Stimulated activated naive CD8-positive, alpha-beta T cell treated with anti-CD3 and anti-CD28 coated beads, Interleukin-15, amount 100 ng/mL, for 72 hours (primary cell): ENCODE data around the gene CTIF.

Source experiments
- ATAC-seq: fragments of 150-1000 bp; cut with Tn5 transposase; 2 replicates; pipeline ENCODE4 v1.10.0; 2021; ENCODE audit warnings: mild to moderate bottlenecking, moderate library complexity
- DNase-seq, 2 donors: peaks; one replicate each; pipeline ENCODE4 v3.0.0; 2021 to 2022
- H3K27ac Mint-ChIP-seq, 2 donors: one replicate each; pipeline ENCODE4 v1.8.0; 2022; ENCODE audit warnings: mild to moderate bottlenecking in 2 of 2, mixed read lengths in 2 of 2, moderate library complexity in 2 of 2
- H3K27me3 Mint-ChIP-seq: one replicate; pipeline ENCODE4 v1.8.0; 2022; ENCODE audit warnings: mixed read lengths
- H3K4me1 Mint-ChIP-seq: one replicate; pipeline ENCODE4 v1.8.0; 2022; ENCODE audit warnings: mild to moderate bottlenecking, mixed read lengths
- H3K4me3 Mint-ChIP-seq, 2 donors: one replicate each; pipeline ENCODE4 v1.8.0; 2022; ENCODE audit warnings: mild to moderate bottlenecking in 2 of 2, mixed read lengths in 2 of 2, moderate library complexity in 1 of 2
- H3K9me3 Mint-ChIP-seq, 2 donors: one replicate each; pipeline ENCODE4 v1.8.0; 2022; ENCODE audit warnings: mixed read lengths in 2 of 2

CTIF gene

GRCh38 chr18:48733643-48734253 lies 194.9 kb downstream of the CTIF start:
- no peaks in the 10 kb centered on the region for H3K9me3 Mint-ChIP-seq
- ATAC-seq, result no peak
- H3K4me1 Mint-ChIP-seq, result no peaks in the 10 kb centered on the region
- H3K27ac Mint-ChIP-seq, result no peak overlapping the region
- H3K27me3 Mint-ChIP-seq, result no peaks in the 10 kb centered on the region
- no peak overlapping the region for H3K4me3 Mint-ChIP-seq
- no peak for DNase-seq

DNA sequence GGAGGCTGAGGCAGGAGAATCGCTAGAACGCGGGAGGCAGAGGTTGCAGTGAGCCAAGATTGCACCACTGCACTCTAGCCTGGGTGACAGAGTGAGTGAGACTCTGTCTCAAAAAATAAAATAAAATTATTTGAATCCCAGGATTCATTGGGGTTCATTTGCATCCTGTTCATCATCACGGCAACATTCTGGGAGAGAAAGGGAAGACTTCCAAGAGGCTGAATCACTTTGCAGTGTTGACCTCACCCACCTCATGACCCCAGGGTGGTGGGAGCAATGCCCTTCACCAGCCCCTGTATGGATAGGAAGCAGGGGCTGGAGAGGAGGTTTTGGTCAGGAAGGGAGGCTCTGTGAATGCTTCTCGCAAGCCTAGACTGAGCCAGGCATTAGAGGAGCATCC lies 195.6 kb downstream of the CTIF start:
- Mint-ChIP-seq H3K27ac (no peak overlapping the region), H3K4me1 (no peaks in the 10 kb centered on the region), H3K4me3 (no peak overlapping the region), H3K27me3 (no peaks in the 10 kb centered on the region), H3K9me3 (no peaks in the 10 kb centered on the region)
- no peak for ATAC-seq
- no peak for DNase-seq

DNA sequence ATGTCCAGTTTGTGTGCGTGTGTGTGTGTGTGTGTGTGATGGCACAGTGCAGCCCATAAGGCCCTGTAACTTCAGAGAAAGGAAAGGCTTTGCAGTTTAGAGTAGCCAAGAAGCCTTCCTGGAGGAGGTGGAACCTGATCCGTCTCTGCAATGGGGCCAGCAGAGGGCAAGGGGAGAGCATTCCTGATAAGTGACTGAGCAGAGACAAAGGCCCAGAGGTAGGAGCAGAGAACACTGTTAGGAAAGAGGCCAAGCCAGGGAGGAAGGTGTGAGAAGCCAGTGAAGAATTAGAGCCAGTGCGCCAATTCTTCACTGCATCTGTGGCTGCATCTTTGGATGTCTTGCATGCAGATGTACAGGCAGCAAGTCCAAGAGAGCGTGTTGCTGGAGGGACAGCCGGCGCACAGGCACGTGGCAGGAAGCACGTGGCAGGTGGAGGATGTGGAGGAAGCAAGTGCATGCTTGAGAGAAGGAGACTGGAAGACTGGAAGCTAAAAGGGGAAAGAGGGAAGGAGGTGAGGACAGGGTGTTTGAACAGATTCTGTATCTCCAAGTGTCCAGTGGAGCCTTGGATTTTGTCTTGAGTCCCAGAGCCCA lies 196.3 kb downstream of the CTIF start:
- H3K4me1 Mint-ChIP-seq, result no peaks in the 10 kb centered on the region
- DNase-seq (no peak), ATAC-seq (no peak)
- H3K9me3 Mint-ChIP-seq, result no peaks in the 10 kb centered on the region
- H3K4me3 Mint-ChIP-seq, result no peak overlapping the region
- no peaks in the 10 kb centered on the region for H3K27me3 Mint-ChIP-seq
- H3K27ac Mint-ChIP-seq, result no peak overlapping the region

GRCh38 chr18:48735681-48736255 lies 196.9 kb downstream of the CTIF start:
- H3K27me3 Mint-ChIP-seq, result no peaks in the 10 kb centered on the region
- no peaks in the 10 kb centered on the region for H3K4me1 Mint-ChIP-seq
- no peak overlapping the region for H3K27ac Mint-ChIP-seq
- DNase-seq (no peak), ATAC-seq (no peak)
- no peaks in the 10 kb centered on the region for H3K9me3 Mint-ChIP-seq
- no peak overlapping the region for H3K4me3 Mint-ChIP-seq

DNA sequence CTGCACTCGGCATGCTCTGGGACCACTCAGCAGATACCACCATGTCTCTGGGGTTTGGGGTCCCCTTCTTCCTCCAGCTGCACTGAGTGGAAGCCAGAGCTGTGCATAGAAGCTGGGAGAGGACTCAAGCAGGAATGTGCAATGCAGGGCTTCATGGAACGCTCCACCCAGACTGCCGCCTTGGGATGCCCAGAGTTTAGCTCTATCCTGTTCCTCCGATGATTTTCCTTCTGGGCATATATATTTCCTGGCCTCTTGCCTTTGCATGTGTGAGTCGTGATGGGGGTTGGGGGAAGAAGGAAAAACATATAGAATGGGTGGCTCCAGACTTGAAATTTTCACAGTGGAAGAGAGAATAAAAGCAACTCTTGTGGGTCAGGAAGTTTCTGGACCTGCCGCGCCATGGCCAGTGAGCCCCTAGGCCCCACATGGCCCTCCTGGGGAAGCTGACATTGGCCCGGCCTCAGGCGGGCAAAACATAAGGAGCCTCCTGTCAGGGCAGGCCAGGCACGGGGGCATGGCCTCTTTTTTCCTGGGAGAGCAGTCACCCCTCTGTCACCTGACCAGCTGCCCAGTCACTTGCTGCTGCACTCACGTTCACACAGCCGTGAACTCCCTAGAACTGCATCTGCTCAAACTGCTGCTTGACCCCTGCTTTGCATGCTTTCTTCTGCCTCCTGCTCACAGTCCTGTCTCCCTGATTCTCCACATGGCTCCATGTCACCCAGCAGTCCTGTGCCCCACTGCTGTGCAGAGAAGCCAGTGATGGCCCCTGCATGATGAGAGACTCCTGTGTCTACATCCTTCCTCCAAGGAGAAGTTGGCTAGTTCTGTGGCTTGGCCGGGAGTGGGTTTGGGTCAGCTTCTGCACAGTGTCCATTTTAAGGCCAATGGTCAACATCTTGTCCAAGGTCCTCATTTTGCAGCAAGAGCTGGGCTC lies 197.8 kb downstream of the CTIF start:
- H3K27ac Mint-ChIP-seq, result no peak overlapping the region
- H3K27me3 Mint-ChIP-seq, result no peaks in the 10 kb centered on the region
- DNase-seq (no peak), ATAC-seq (no peak)
- no peaks in the 10 kb centered on the region for H3K4me1 Mint-ChIP-seq
- H3K4me3 Mint-ChIP-seq, result no peak overlapping the region
- H3K9me3 Mint-ChIP-seq, result no peaks in the 10 kb centered on the region

GRCh38 chr18:48739266-48740067 lies 200.6 kb downstream of the CTIF start:
- Mint-ChIP-seq H3K4me3 (no peak overlapping the region), H3K27ac (peak overlapping the region in 1 of 2 donors; percentile 1), H3K9me3 (no peaks in the 10 kb centered on the region), H3K27me3 (no peaks in the 10 kb centered on the region), H3K4me1 (no peaks in the 10 kb centered on the region)
- ATAC-seq (no peak), DNase-seq (no peak)

GRCh38 chr18:48740068-48740440 lies 201.2 kb downstream of the CTIF start:
- H3K27me3 Mint-ChIP-seq, result no peaks in the 10 kb centered on the region
- no peak for DNase-seq
- H3K27ac Mint-ChIP-seq, result no peak overlapping the region
- no peaks in the 10 kb centered on the region for H3K4me1 Mint-ChIP-seq
- no peak overlapping the region for H3K4me3 Mint-ChIP-seq
- no peaks in the 10 kb centered on the region for H3K9me3 Mint-ChIP-seq
- ATAC-seq, result no peak

GRCh38 chr18:48740851-48741485 lies 202.1 kb downstream of the CTIF start:
- DNase-seq, result no peak
- Mint-ChIP-seq H3K9me3 (no peaks in the 10 kb centered on the region), H3K4me1 (no peaks in the 10 kb centered on the region), H3K4me3 (no peak overlapping the region), H3K27me3 (no peaks in the 10 kb centered on the region), H3K27ac (no peak overlapping the region)
- no peak for ATAC-seq

DNA sequence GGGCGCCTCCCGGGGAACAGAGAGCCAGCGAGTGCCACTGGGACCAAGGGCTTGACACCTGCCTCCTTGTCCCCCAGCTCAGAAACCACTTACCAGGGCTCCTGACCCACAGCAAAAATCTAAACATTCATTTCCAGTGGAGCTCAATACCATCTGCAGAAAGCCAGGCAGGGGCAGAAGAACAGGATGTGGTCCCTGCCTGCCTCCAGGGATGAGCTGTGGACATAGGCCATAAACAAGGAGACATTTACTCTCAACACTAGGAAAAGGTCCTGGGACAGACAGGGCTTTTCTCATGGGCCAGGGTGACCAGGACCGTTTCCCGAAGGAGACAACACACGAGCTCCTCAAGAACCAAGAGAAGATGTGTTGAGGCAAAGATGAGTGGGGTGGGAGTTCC lies 203.0 kb downstream of the CTIF start:
- Mint-ChIP-seq H3K27ac (no peak overlapping the region), H3K9me3 (no peaks in the 10 kb centered on the region), H3K27me3 (no peaks in the 10 kb centered on the region), H3K4me3 (no peak overlapping the region), H3K4me1 (no peaks in the 10 kb centered on the region)
- DNase-seq (no peak), ATAC-seq (no peak)

- Mint-ChIP-seq H3K27me3 (no peaks in the 10 kb centered on the region), H3K9me3 (no peaks in the 10 kb centered on the region), H3K4me1 (no peaks in the 10 kb centered on the region), H3K4me3 (no peak overlapping the region), H3K27ac (no peak overlapping the region)
- ATAC-seq (no peak), DNase-seq (no peak)
Observed at GRCh38 chr18:48742304-48742703, 203.5 kb downstream of the CTIF start.

DNA sequence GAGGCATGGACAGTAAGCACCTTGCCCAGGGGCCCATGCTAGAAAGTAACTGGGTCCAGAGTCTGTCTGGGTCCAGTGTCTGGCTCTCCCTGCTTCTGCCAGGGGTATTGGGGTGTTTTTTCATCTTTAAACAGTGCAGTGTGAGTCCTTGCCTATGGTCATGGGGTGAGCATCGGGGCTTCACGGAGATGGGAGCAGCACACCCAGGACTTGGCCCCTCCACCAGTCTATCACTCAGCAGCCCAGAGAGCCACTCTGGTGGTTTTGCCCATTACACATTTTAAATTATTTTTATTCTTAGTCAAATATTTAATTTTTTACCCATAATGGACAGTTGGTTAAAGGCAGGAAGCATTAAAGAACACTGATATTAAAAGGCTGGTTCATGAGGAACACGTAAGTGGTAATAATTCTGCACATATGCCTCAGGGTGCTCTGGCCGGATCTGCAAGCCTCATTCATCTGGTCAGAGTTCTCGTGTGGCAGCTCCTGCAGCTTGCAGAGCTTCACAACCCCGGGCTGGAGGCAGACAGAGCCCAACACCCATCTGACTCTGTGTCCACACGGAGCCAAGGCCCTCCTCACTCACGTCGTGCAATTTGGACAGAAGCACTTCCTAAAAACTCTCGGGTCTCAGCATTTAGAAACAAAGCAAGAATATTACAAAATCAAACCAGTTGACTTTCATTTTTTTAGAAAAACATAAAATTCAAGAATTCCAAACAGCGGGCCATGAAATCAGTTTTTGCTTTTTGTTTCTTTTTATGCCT lies 204.1 kb downstream of the CTIF start:
- Mint-ChIP-seq H3K27ac (no peak overlapping the region), H3K4me1 (no peaks in the 10 kb centered on the region), H3K9me3 (no peaks in the 10 kb centered on the region), H3K4me3 (no peak overlapping the region), H3K27me3 (no peaks in the 10 kb centered on the region)
- DNase-seq (no peak), ATAC-seq (no peak)

DNA sequence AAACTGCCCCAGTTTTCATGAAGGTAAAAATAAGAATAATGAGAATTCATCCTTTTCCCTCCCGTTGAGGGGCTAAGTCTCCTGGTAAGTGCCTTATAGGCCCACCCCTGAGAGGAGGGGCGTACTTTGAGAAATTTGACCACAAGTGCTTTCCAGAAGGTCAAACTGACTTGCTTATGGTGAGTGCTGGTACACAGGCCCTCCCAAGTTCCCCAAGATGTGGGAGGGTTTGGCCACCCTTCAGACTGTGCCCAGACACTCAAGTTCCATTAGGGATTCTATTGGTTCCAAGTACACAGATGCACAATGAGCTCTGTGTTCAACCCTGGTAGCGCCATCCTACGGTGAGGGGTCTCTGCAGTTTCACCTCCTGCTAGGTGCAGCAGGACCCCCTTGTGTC lies 205.1 kb downstream of the CTIF start:
- ATAC-seq, result no peak
- no peaks in the 10 kb centered on the region for H3K4me1 Mint-ChIP-seq
- H3K27ac Mint-ChIP-seq, result no peak overlapping the region
- H3K27me3 Mint-ChIP-seq, result no peaks in the 10 kb centered on the region
- DNase-seq, result no peak
- H3K4me3 Mint-ChIP-seq, result no peak overlapping the region
- no peaks in the 10 kb centered on the region for H3K9me3 Mint-ChIP-seq

- no peaks in the 10 kb centered on the region for H3K9me3 Mint-ChIP-seq
- no peak overlapping the region for H3K27ac Mint-ChIP-seq
- H3K27me3 Mint-ChIP-seq, result no peaks in the 10 kb centered on the region
- ATAC-seq (no peak), DNase-seq (no peak)
- no peak overlapping the region for H3K4me3 Mint-ChIP-seq
- no peaks in the 10 kb centered on the region for H3K4me1 Mint-ChIP-seq
Observed at GRCh38 chr18:48745293-48745692, 206.5 kb downstream of the CTIF start.

GRCh38 chr18:48749768-48750167 lies 210.9 kb downstream of the CTIF start:
- H3K4me3 Mint-ChIP-seq, result no peak overlapping the region
- DNase-seq (no peak), ATAC-seq (no peak)
- H3K9me3 Mint-ChIP-seq, result no peaks in the 10 kb centered on the region
- H3K4me1 Mint-ChIP-seq, result no peaks in the 10 kb centered on the region
- H3K27me3 Mint-ChIP-seq, result no peaks in the 10 kb centered on the region
- H3K27ac Mint-ChIP-seq, result no peak overlapping the region
